H1 (cell line): Measurements from ENCODE around the gene JTB. TPM values are rescaled to one million over a fixed set of nuclear protein-coding genes. Genes with fewer than 3 reads are reported as not detected.

Source experiments
- CTCF ChIA-PET: fragments of 300-600 bp; sonication (Branson Sonifier 250); formaldehyde crosslinking; loops from one replicate; lab custom pipeline; 2021; ENCODE audit not compliant: partially characterized antibody; lab: Charles Lee
- POLR2A ChIA-PET: fragments of 300-600 bp; sonication (Branson Sonifier 250); formaldehyde crosslinking; loops from one replicate; lab custom pipeline; 2021; ENCODE audit warnings: inconsistent platforms; ENCODE audit not compliant: partially characterized antibody; lab: Charles Lee
- DNase-seq, 2 experiments: peaks; one replicate each; pipeline versions ENCODE4 v3.0.0 to v3.0.0-alpha.2; 2010 to 2022; ENCODE audit warnings: low spot score in 2 of 2, low read depth in 1 of 2, mixed read lengths in 1 of 2
- FAIRE-seq: peaks from 2 replicates; lab custom pipeline; 2011; peaks lifted over from hg19 to GRCh38; lab: Jason Lieb, UNC
- H2AFZ ChIP-seq: 2 replicates; pipeline ENCODE4 v1.8.1; 2012; ENCODE audit warnings: low read length, inconsistent platforms
- H2AK5ac ChIP-seq: 2 replicates; pipeline ENCODE4 v1.6.1; 2013; ENCODE audit warnings: low read depth, low read length
- H2BK120ac ChIP-seq: replicated peaks from 2 replicates; pipeline ENCODE3; 2013; ENCODE audit warnings: low read depth, low read length, inconsistent platforms
- H2BK12ac ChIP-seq: 2 replicates; pipeline ENCODE4 v1.6.1; 2013; ENCODE audit warnings: low read depth, low read length
- H2BK15ac ChIP-seq: 2 replicates; pipeline ENCODE4 v1.6.1; 2013; ENCODE audit warnings: low read length
- H2BK20ac ChIP-seq: 2 replicates; pipeline ENCODE4 v1.6.1; 2013; ENCODE audit warnings: low read length
- H2BK5ac ChIP-seq: 2 replicates; pipeline ENCODE4 v1.6.1; 2013; ENCODE audit warnings: low read depth, low read length
- H3K14ac ChIP-seq: 2 replicates; pipeline ENCODE4 v1.6.1; 2013; ENCODE audit warnings: inconsistent platforms; ENCODE audit not compliant: insufficient read length
- H3K18ac ChIP-seq: 2 replicates; pipeline ENCODE4 v1.6.1; 2013; ENCODE audit warnings: low read length; ENCODE audit errors: extremely low read depth
- H3K23ac ChIP-seq: 2 replicates; pipeline ENCODE4 v1.6.1; 2013; ENCODE audit warnings: inconsistent platforms; ENCODE audit not compliant: insufficient read length
- H3K23me2 ChIP-seq: 2 replicates; pipeline ENCODE4 v1.6.1; 2013; ENCODE audit warnings: low read depth, low read length
- H3K27ac ChIP-seq: 2 replicates; pipeline ENCODE4 v1.6.1; 2011; ENCODE audit warnings: low read depth, low read length, inconsistent platforms
- H3K27me3 ChIP-seq, 4 experiments: replicated peaks in 1 of 4; 1 replicate in 1 of 4; 2 replicates in 3 of 4; pipeline versions ENCODE4 v1.6.1 to v1.8.1; 2011 to 2013; ENCODE audit warnings: low read length in 3 of 4, mild to moderate bottlenecking in 3 of 4, inconsistent platforms in 2 of 4, mixed read lengths in 2 of 4, moderate library complexity in 1 of 4; ENCODE audit not compliant: control insufficient read depth in 3 of 4, insufficient read depth in 3 of 4; ENCODE audit errors: extremely low read depth in 1 of 4
- H3K36me3 ChIP-seq, 4 experiments: 2 replicates each; pipeline versions ENCODE4 v1.6.1 to v1.8.1; 2011 to 2013; ENCODE audit warnings: mild to moderate bottlenecking in 4 of 4, low read length in 3 of 4, moderate library complexity in 2 of 4, control low read depth in 1 of 4, inconsistent platforms in 1 of 4; ENCODE audit not compliant: insufficient read depth in 4 of 4, control insufficient read depth in 2 of 4
- H3K4ac ChIP-seq: replicated peaks from 2 replicates; pipeline ENCODE3; 2013; ENCODE audit warnings: low read length, low read depth, mixed read lengths, inconsistent platforms; ENCODE audit not compliant: insufficient read length
- H3K4me1 ChIP-seq, 4 experiments: replicated peaks in 1 of 4; 1 replicate in 1 of 4; 2 replicates in 3 of 4; pipeline versions ENCODE4 v1.6.1 to v1.8.1; 2011 to 2013; ENCODE audit warnings: low read length in 3 of 4, inconsistent platforms in 2 of 4, mixed read lengths in 1 of 4; ENCODE audit not compliant: insufficient read depth in 4 of 4, control insufficient read depth in 3 of 4
- H3K4me2 ChIP-seq, 2 experiments: 2 replicates each; pipeline versions ENCODE4 v1.6.1 to v1.8.1; 2011 to 2013; ENCODE audit warnings: low read depth in 2 of 2, low read length in 2 of 2, control low read depth in 1 of 2, inconsistent platforms in 1 of 2, mild to moderate bottlenecking in 1 of 2; ENCODE audit not compliant: insufficient read depth in 1 of 2
- H3K4me3 ChIP-seq, 4 experiments: fragments of 200-600, 300-600 bp in 1 of 4; sonication (generic), shearing (Covaris generic), sonication (Bioruptor Twin) in 1 of 4; 2 replicates each; pipeline versions ENCODE4 v1.5.1 to v1.8.1; 2011 to 2016; ENCODE audit warnings: low read length in 4 of 4, low read depth in 3 of 4, control low read depth in 2 of 4, inconsistent platforms in 2 of 4, mild to moderate bottlenecking in 2 of 4, mixed read lengths in 1 of 4, moderate library complexity in 1 of 4; ENCODE audit not compliant: insufficient read depth in 2 of 4; ENCODE audit errors: extremely low read depth in 1 of 4
- H3K56ac ChIP-seq: replicated peaks from 2 replicates; pipeline ENCODE3; 2013; ENCODE audit warnings: low read depth, mild to moderate bottlenecking, mixed read lengths, low read length, inconsistent platforms; ENCODE audit not compliant: insufficient read length
- H3K79me1 ChIP-seq: 2 replicates; pipeline ENCODE4 v1.6.1; 2013; ENCODE audit warnings: low read depth, low read length, control low read depth
- H3K79me2 ChIP-seq, 2 experiments: 2 replicates each; pipeline versions ENCODE4 v1.6.1 to v1.8.1; 2012 to 2013; ENCODE audit warnings: low read length in 2 of 2, mild to moderate bottlenecking in 2 of 2, inconsistent platforms in 1 of 2; ENCODE audit not compliant: insufficient read depth in 2 of 2, control insufficient read depth in 1 of 2
- H3K9ac ChIP-seq, 4 experiments: replicated peaks in 1 of 4; 1 replicate in 1 of 4; 2 replicates in 3 of 4; pipeline versions ENCODE4 v1.6.1 to v1.8.1; 2011 to 2013; ENCODE audit warnings: low read depth in 3 of 4, low read length in 3 of 4, control low read depth in 2 of 4, mild to moderate bottlenecking in 2 of 4, moderate library complexity in 2 of 4, inconsistent platforms in 1 of 4; ENCODE audit errors: extremely low read depth in 1 of 4
- H3K9me3 ChIP-seq, 2 experiments: 2 replicates each; pipeline versions ENCODE4 v1.6.1 to v1.8.1; 2012 to 2013; ENCODE audit warnings: mild to moderate bottlenecking in 2 of 2, moderate library complexity in 2 of 2, control low read depth in 1 of 2, inconsistent platforms in 1 of 2, low read depth in 1 of 2, low read length in 1 of 2, mixed read lengths in 1 of 2; ENCODE audit not compliant: insufficient read depth in 2 of 2
- H4K20me1 ChIP-seq, 2 experiments: replicated peaks in 1 of 2; 2 replicates each; pipeline versions ENCODE3 to v1.8.1; 2011 to 2013; ENCODE audit warnings: inconsistent platforms in 2 of 2, low read length in 2 of 2, mild to moderate bottlenecking in 1 of 2; ENCODE audit not compliant: insufficient read depth in 2 of 2, control insufficient read depth in 1 of 2
- H4K5ac ChIP-seq: 2 replicates; pipeline ENCODE4 v1.6.1; 2013; ENCODE audit warnings: low read length, low read depth, mixed read lengths, inconsistent platforms; ENCODE audit not compliant: insufficient read length
- H4K8ac ChIP-seq: 2 replicates; pipeline ENCODE4 v1.8.0; 2013; ENCODE audit warnings: mild to moderate bottlenecking, moderate library complexity, low read length, inconsistent platforms; ENCODE audit not compliant: insufficient read depth; ENCODE audit errors: extremely low read depth
- H4K91ac ChIP-seq: replicated peaks from 2 replicates; pipeline ENCODE3; 2013; ENCODE audit warnings: low read length, mixed read lengths, inconsistent platforms; ENCODE audit not compliant: insufficient read length
- BCL11A ChIP-seq, 2 experiments: IDR thresholded peaks; one replicate each; pipeline ENCODE4 v1.6.1; 2011; ENCODE audit warnings: low read depth in 2 of 2, low read length in 2 of 2, mild to moderate bottlenecking in 2 of 2
- CTCF ChIP-seq, 3 experiments: IDR thresholded peaks; 1 replicate in 2 of 3; 2 replicates in 1 of 3; pipeline versions ENCODE4 v1.5.1 to v1.6.1; 2011; ENCODE audit warnings: low read length in 3 of 3, mild to moderate bottlenecking in 3 of 3, inconsistent platforms in 2 of 3, low read depth in 1 of 3, moderate library complexity in 1 of 3; ENCODE audit not compliant: insufficient read depth in 1 of 3; ENCODE audit errors: control extremely low read depth in 1 of 3
- JUN ChIP-seq: IDR thresholded peaks from 2 replicates; pipeline ENCODE4 v1.6.1; 2011; ENCODE audit warnings: low read depth, mild to moderate bottlenecking, improper control_type of control experiment, low read length
- JUND ChIP-seq: IDR thresholded peaks from 2 replicates; pipeline ENCODE4 v1.6.1; 2011; ENCODE audit warnings: mild to moderate bottlenecking, improper control_type of control experiment, low read length
- KDM4A ChIP-seq: IDR thresholded peaks from one replicate; pipeline ENCODE4 v1.7.1; 2012; ENCODE audit warnings: low read depth, mild to moderate bottlenecking, moderate library complexity, low read length, inconsistent platforms; ENCODE audit not compliant: severe bottlenecking
- MAFK ChIP-seq: IDR thresholded peaks from 2 replicates; pipeline ENCODE4 v1.6.1; 2012; ENCODE audit warnings: low read depth, mild to moderate bottlenecking, improper control_type of control experiment, low read length
- MAX ChIP-seq: IDR thresholded peaks from 2 replicates; pipeline ENCODE4 v1.6.1; 2012; ENCODE audit warnings: inconsistent platforms
- SP1 ChIP-seq: IDR thresholded peaks from 2 replicates; pipeline ENCODE4 v1.6.1; 2011; ENCODE audit warnings: low read depth, low read length
- TAF7 ChIP-seq: optimal IDR thresholded peaks from 2 replicates; pipeline ENCODE3; 2011; ENCODE audit warnings: low read depth, mild to moderate bottlenecking, inconsistent platforms, low read length, moderate library complexity, borderline replicate concordance
- WGBS, 2 experiments: shearing (Covaris generic) in 1 of 2; methylation state at CpG; one replicate each; pipeline versions ENCODE4 v1.1.6 to v1.1.7; 2013 to 2015; ENCODE audit warnings: low lambda C conversion rate in 2 of 2, mixed read lengths in 2 of 2, inconsistent platforms in 1 of 2, low coverage in 1 of 2, missing lambda C conversion rate in 1 of 2; ENCODE audit not compliant: insufficient replicate concordance in 2 of 2, insufficient coverage in 1 of 2, insufficient read length in 1 of 2; ENCODE audit errors: extremely low coverage in 1 of 2, missing lambda C conversion rate in 1 of 2; 5-methylcytosine and 5-hydroxymethylcytosine counted together
- polyA plus RNA-seq, 7 experiments: library from polyadenylated mRNA; depleted of rRNA in 3 of 7; stranded (reverse) in 5 of 7; unstranded in 2 of 7; fragments of >200 nt in 5 of 7; fragments of 200-250 nt in 2 of 7; gene quantifications; 1 replicate in 5 of 7; 2 replicates in 1 of 7; 4 replicates in 1 of 7; pipeline versions ENCODE4 v1.2.1 to v1.2.3, GENCODE V29; 2011 to 2013; ENCODE audit warnings: missing spikeins in 2 of 7, mixed read lengths in 2 of 7
- total RNA-seq: library from RNA; stranded (reverse); fragmentation: NEBNext Ultra II Directional; extraction: Animal tissue kit (Norgen Biotek cat#: 25700); gene quantifications from 2 replicates; pipeline ENCODE4 v1.2.1, GENCODE V29; 2021

JTB gene
- total and polyA plus RNA-seq, 2 of the 8 experiments (the other 6 are each of a cell fraction or from before 2014, with no cell fraction given), result 91.1 to 122 TPM

GRCh38 chr1:153985341-153985912, 8.0 kb upstream of the JTB start:
- 0 out of 2 replicates have a peak, but pooled peaks cover 3% of the 10 kb centered on the region for H3K79me1 ChIP-seq
- peak overlapping the region; percentile 70 for H3K56ac ChIP-seq
- POLR2A ChIA-PET, result interaction anchor here (1.0 to 13.2 kb wide), 15 partner anchors 9 to 210 kb away, joined by 3 to 454 read pairs (median 4); partner anchors contain the start of genes CREB3L4, CRTC2, DENND4B and JTB
- H3K14ac ChIP-seq, result no peak overlapping the region
- CTCF ChIA-PET, result interaction anchor here (1.0 to 3.9 kb wide), 13 partner anchors 7 to 214 kb away, joined by 3 to 31 read pairs (median 10); partner anchors contain the start of genes CREB3L4, DENND4B, GATAD2B and JTB
- H3K27ac ChIP-seq, result peak overlapping the region; percentile 74
- H4K20me1 ChIP-seq, result peaks cover 0 to 4% of the 10 kb centered on the region in 2 experiments
- peak overlapping the region; percentile 83 to 93 (median 90) for H3K4me3 ChIP-seq
- no peak overlapping the region for H4K8ac ChIP-seq
- peak overlapping the region; percentile 80 for H3K4ac ChIP-seq
- no peak overlapping the region; the same call in 1 of the 2 replicates for H2BK15ac ChIP-seq
- 5% methylated on average over 7 of the region's 7 CpGs; no CpG with 5 or more reads in 1 of the 2 experiments for WGBS, 2 experiments
- no peak overlapping the region for H2BK20ac ChIP-seq
- H3K18ac ChIP-seq, result peak overlapping the region; percentile 39
- H3K9ac ChIP-seq, result peak overlapping the region; percentile 61 to 90 (median 80)
- no peaks in the 10 kb centered on the region for H3K9me3 ChIP-seq
- no peak overlapping the region for H2AFZ ChIP-seq
- FAIRE-seq, result no peak
- no peak overlapping the region for H2AK5ac ChIP-seq
- H2BK5ac ChIP-seq, result peak overlapping the region; percentile 60
- peaks cover 0 to 10% (median 9%) of the 10 kb centered on the region in 4 experiments; a peak in 5 of 7 replicates for H3K4me1 ChIP-seq
- no peak overlapping the region for H2BK120ac ChIP-seq
- H3K23ac ChIP-seq, result no peak overlapping the region
- peak overlapping the region; percentile 74 for H4K5ac ChIP-seq
- peak overlapping the region; percentile 96 to 100 for H3K4me2 ChIP-seq
- peaks cover 5 to 32% (median 25%) of the 10 kb centered on the region in 4 experiments; a peak in 7 of 8 replicates for H3K36me3 ChIP-seq
- peak in 1 of 2 experiments; percentile 57 for DNase-seq
- H2BK12ac ChIP-seq, result 0 out of 2 replicates have a peak overlapping the region, but pooled peaks have one; percentile 5
- H3K23me2 ChIP-seq, result peaks cover 10% of the 10 kb centered on the region
- peak overlapping the region; percentile 38 for H4K91ac ChIP-seq
- peaks cover 0 to 19% of the 10 kb centered on the region in 2 experiments; a peak in 2 of 4 replicates for H3K79me2 ChIP-seq
- no peaks in the 10 kb centered on the region for H3K27me3 ChIP-seq
- TF ChIP-seq TAF7 (peak; percentile 72), JUND (peak; percentile 97), CTCF (IDR thresholded peaks at IDR 0.05; ENCODE audit: control extremely low read depth in 1 of 3, insufficient read depth in 1 of 3, low read depth in 1 of 3, low read length in 3 of 3) (no peak), BCL11A (IDR thresholded peaks at IDR 0.05; ENCODE audit: low read depth in 2 of 2, low read length in 2 of 2) (no peak), MAFK (no peak), JUN (peak; percentile 89), KDM4A (peak; percentile 19), MAX (0 out of 2 replicates have a peak, but pooled peaks have one; percentile 13), SP1 (peak; percentile 49; the same call in 1 of the 2 replicates)
